Measurements from ENCODE around the gene NCAPG2. TPM values are rescaled to one million over a fixed set of nuclear protein-coding genes. Genes with fewer than 3 reads are reported as not detected.

Gene NCAPG2
- total RNA-seq, 1 experiment from 2014 or later: 67.3 TPM

- Mint-ChIP-seq H3K4me3 (ENCODE audit: unreplicated experiment) (no peak overlapping the region), H3K36me3 (ENCODE audit: insufficient read depth, unreplicated experiment) (peaks cover 54% of the 10 kb centered on the region), H3K27ac (ENCODE audit: unreplicated experiment) (no peak overlapping the region), H3K27me3 (ENCODE audit: insufficient read depth, unreplicated experiment) (no peaks in the 10 kb centered on the region), H3K9me3 (ENCODE audit: unreplicated experiment) (no peaks in the 10 kb centered on the region), H3K4me1 (ENCODE audit: low read depth, unreplicated experiment) (peaks cover 7% of the 10 kb centered on the region)
- H3K4me3 ChIP-seq (ENCODE audit: low read depth, low read length): no peak overlapping the region
- intact Hi-C loops (cut with micrococcal nuclease; ENCODE audit: unreplicated experiment): no loop called here
- no peaks in the 10 kb centered on the region for H3K9me3 ChIP-seq
- ChIA-PET POLR2A (no interaction called here), CTCF (no interaction called here)
- BruUV-seq (replicated peaks): no TSS peak
- H3K4me1 ChIP-seq: peaks cover 10% of the 10 kb centered on the region
- DNase-seq: no peak
- no peak for TF ChIP-seq CTCF (IDR thresholded peaks at IDR 0.05; ENCODE audit: insufficient read depth in 1 of 2, low read depth in 1 of 2, low read length in 1 of 2, severe bottlenecking in 1 of 2, unreplicated experiment in 1 of 2)
- H3K36me3 ChIP-seq (ENCODE audit: control insufficient read depth, insufficient read depth, low read length): no peaks in the 10 kb centered on the region
- no peaks in the 10 kb centered on the region for H3K27me3 ChIP-seq (replicated peaks; ENCODE audit: control insufficient read depth, insufficient read depth, low read length)
Measured at GRCh38 chr7:158655507-158655906, 49.1 kb downstream of the NCAPG2 start.

GRCh38 chr7:158651968-158652565 is 52.5 kb downstream of the NCAPG2 start:
- BruUV-seq (replicated peaks): no TSS peak
- H3K4me3 ChIP-seq (ENCODE audit: low read depth, low read length): no peak overlapping the region
- Mint-ChIP-seq H3K36me3 (ENCODE audit: insufficient read depth, unreplicated experiment) (peaks cover 63% of the 10 kb centered on the region), H3K27me3 (ENCODE audit: insufficient read depth, unreplicated experiment) (no peaks in the 10 kb centered on the region), H3K27ac (ENCODE audit: unreplicated experiment) (peak overlapping the region; percentile 17), H3K4me3 (ENCODE audit: unreplicated experiment) (no peak overlapping the region), H3K4me1 (ENCODE audit: low read depth, unreplicated experiment) (peaks cover 23% of the 10 kb centered on the region), H3K9me3 (ENCODE audit: unreplicated experiment) (peaks cover 8% of the 10 kb centered on the region)
- intact Hi-C loops (cut with micrococcal nuclease; ENCODE audit: unreplicated experiment): no loop called here
- peaks cover 38% of the 10 kb centered on the region for H3K4me1 ChIP-seq
- no peaks in the 10 kb centered on the region for H3K27me3 ChIP-seq (replicated peaks; ENCODE audit: control insufficient read depth, insufficient read depth, low read length)
- no peaks in the 10 kb centered on the region for H3K9me3 ChIP-seq
- POLR2A ChIA-PET: no interaction called here
- CTCF ChIA-PET: no interaction called here
- TF ChIP-seq CTCF (IDR thresholded peaks at IDR 0.05; ENCODE audit: insufficient read depth in 1 of 2, low read depth in 1 of 2, low read length in 1 of 2, severe bottlenecking in 1 of 2, unreplicated experiment in 1 of 2): no peak
- H3K36me3 ChIP-seq (ENCODE audit: control insufficient read depth, insufficient read depth, low read length): no peaks in the 10 kb centered on the region
- DNase-seq: no peak

GRCh38 chr7:158650821-158651225 is 53.8 kb downstream of the NCAPG2 start:
- Mint-ChIP-seq H3K27me3 (ENCODE audit: insufficient read depth, unreplicated experiment) (no peaks in the 10 kb centered on the region), H3K27ac (ENCODE audit: unreplicated experiment) (peak overlapping the region; percentile 82)
- POLR2A ChIA-PET: no interaction called here

More at GRCh38 chr7:158650821-158651225, 53.8 kb downstream of the NCAPG2 start:
- peaks cover 26% of the 10 kb centered on the region for H3K4me1 Mint-ChIP-seq (ENCODE audit: low read depth, unreplicated experiment)
- CTCF ChIA-PET: no interaction called here
- no peaks in the 10 kb centered on the region for H3K36me3 ChIP-seq (ENCODE audit: control insufficient read depth, insufficient read depth, low read length)
- H3K36me3 Mint-ChIP-seq (ENCODE audit: insufficient read depth, unreplicated experiment): peaks cover 62% of the 10 kb centered on the region
- H3K4me1 ChIP-seq: peaks cover 39% of the 10 kb centered on the region
- H3K9me3 Mint-ChIP-seq (ENCODE audit: unreplicated experiment): peaks cover 8% of the 10 kb centered on the region
- H3K4me3 ChIP-seq (ENCODE audit: low read depth, low read length): no peak overlapping the region
- intact Hi-C loops (cut with micrococcal nuclease; ENCODE audit: unreplicated experiment): no loop called here
- no TSS peak for BruUV-seq (replicated peaks)
- TF ChIP-seq CTCF (IDR thresholded peaks at IDR 0.05; ENCODE audit: insufficient read depth in 1 of 2, low read depth in 1 of 2, low read length in 1 of 2, severe bottlenecking in 1 of 2, unreplicated experiment in 1 of 2): no peak
- DNase-seq: no peak
- no peaks in the 10 kb centered on the region for H3K27me3 ChIP-seq (replicated peaks; ENCODE audit: control insufficient read depth, insufficient read depth, low read length)
- no peaks in the 10 kb centered on the region for H3K9me3 ChIP-seq
- H3K4me3 Mint-ChIP-seq (ENCODE audit: unreplicated experiment): no peak overlapping the region

Measured in Caco-2 (cell line).